Progenitor cell of endocrine pancreas (in vitro differentiated cells): ENCODE measurements around the gene MKRN1. TPM values are rescaled to one million over a fixed set of nuclear protein-coding genes. Genes with fewer than 3 reads are reported as not detected.
A peak's percentile ranks its signal among the peaks of the same experiment; 100 is the strongest.

Experiments
- DNase-seq: peaks from one replicate; pipeline ENCODE4 v3.0.0; 2021; ENCODE audit warnings: low spot score; ENCODE audit not compliant: unreplicated experiment
- H3K27ac Mint-ChIP-seq: 2 replicates; pipeline ENCODE4 v1.8.0; 2021; ENCODE audit warnings: mild to moderate bottlenecking, moderate library complexity, mixed read lengths
- H3K27me3 Mint-ChIP-seq: 2 replicates; pipeline ENCODE4 v1.8.0; 2021; ENCODE audit warnings: mixed read lengths
- H3K36me3 Mint-ChIP-seq: 2 replicates; pipeline ENCODE4 v1.8.0; 2022; ENCODE audit warnings: mixed read lengths; ENCODE audit not compliant: insufficient read depth
- H3K4me1 Mint-ChIP-seq: 2 replicates; pipeline ENCODE4 v1.8.0; 2021; ENCODE audit warnings: low read depth, mixed read lengths
- H3K4me3 Mint-ChIP-seq: 2 replicates; pipeline ENCODE4 v1.8.0; 2021; ENCODE audit warnings: low read depth, mild to moderate bottlenecking, moderate library complexity, mixed read lengths
- H3K9me3 Mint-ChIP-seq: 2 replicates; pipeline ENCODE4 v1.8.0; 2021; ENCODE audit warnings: low read depth, mixed read lengths
- total RNA-seq: library from RNA; stranded (reverse); gene quantifications from 2 replicates; pipeline ENCODE4 v1.2.1, GENCODE V29; 2021
- TF ChIP-seq, protein P1 (sequence below): fragments of 200-600 bp; sonication (generic); IDR thresholded peaks from one replicate; pipeline ENCODE4 v1.5.0; 2021; ENCODE audit warnings: antibody characterized with exemption, mild to moderate bottlenecking; ENCODE audit not compliant: unreplicated experiment

Gene MKRN1
- total RNA-seq, 1 donor from 2014 or later: 99.4 TPM

DNA sequence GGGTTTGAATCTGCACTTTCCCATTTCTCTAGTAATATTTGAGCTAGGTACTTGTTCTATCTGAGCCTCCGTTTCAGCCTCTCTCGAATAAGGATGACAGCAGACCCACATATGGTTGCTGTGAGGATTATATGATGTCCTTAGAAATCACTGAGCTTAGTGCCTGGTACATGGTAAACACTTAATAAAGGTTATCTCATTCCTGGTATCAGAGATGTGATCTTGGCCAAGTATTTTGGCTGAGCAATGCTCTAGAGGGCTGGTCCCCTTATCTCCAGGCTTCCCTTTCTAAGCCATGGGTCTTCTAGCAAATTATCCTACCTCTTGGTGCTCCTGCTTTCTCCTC lies 407 bp upstream of the MKRN1 start:
- no peak for DNase-seq
- peaks cover 21% of the 10 kb centered on the region for H3K4me1 Mint-ChIP-seq
- TF ChIP-seq, protein P1, sequence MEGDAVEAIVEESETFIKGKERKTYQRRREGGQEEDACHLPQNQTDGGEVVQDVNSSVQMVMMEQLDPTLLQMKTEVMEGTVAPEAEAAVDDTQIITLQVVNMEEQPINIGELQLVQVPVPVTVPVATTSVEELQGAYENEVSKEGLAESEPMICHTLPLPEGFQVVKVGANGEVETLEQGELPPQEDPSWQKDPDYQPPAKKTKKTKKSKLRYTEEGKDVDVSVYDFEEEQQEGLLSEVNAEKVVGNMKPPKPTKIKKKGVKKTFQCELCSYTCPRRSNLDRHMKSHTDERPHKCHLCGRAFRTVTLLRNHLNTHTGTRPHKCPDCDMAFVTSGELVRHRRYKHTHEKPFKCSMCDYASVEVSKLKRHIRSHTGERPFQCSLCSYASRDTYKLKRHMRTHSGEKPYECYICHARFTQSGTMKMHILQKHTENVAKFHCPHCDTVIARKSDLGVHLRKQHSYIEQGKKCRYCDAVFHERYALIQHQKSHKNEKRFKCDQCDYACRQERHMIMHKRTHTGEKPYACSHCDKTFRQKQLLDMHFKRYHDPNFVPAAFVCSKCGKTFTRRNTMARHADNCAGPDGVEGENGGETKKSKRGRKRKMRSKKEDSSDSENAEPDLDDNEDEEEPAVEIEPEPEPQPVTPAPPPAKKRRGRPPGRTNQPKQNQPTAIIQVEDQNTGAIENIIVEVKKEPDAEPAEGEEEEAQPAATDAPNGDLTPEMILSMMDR: no peak
- no peaks in the 10 kb centered on the region for H3K27me3 Mint-ChIP-seq
- H3K4me3 Mint-ChIP-seq: peak overlapping the region; percentile 97
- no peaks in the 10 kb centered on the region for H3K9me3 Mint-ChIP-seq
- no peaks in the 10 kb centered on the region for H3K36me3 Mint-ChIP-seq
- H3K27ac Mint-ChIP-seq: peak overlapping the region; percentile 100

DNA sequence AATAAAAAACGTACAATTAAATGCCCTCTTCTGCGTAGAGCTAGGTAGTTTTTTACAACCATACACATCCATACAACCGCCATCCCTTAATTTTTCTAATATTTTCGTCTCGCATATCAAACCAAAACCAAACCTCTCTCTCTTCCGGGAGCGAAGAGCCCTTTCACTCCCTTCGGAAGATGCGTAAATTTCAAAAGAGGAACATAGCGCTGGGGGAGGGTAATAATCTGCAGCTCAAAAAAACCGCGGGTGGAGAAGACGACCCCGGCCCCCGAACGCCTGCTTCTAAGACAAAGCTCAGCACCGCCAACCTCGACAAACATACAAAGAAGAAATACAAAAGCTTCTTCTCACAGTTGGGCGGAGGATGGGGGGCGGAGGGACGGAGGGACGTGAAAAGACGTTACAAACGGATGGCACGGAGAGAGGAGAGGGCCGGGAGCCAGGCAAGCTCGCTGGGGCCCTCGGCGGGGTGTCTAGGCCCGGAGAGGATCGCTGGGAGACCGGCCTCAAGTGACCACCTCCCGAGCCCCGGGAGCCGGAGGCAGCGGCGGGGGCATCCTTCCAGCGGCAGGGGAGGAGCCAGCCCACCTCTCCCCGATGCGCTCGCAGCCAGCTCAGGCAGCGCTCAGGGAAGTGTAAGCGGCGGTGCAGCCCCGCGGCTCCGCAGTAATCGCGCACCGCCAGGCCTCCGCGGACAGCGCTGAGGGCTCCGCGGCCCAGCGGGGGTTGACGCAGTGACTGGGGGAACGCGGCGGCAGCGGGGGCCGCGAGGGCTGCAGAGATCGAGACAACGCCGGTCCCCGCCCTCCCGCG lies 851 bp downstream of the MKRN1 start:
- Mint-ChIP-seq H3K27ac (peak overlapping the region; percentile 97), H3K9me3 (no peaks in the 10 kb centered on the region), H3K4me1 (peaks cover 21% of the 10 kb centered on the region), H3K27me3 (no peaks in the 10 kb centered on the region), H3K36me3 (no peaks in the 10 kb centered on the region), H3K4me3 (peak overlapping the region; percentile 95)
- DNase-seq: peak; percentile 44
- TF ChIP-seq, protein P1: no peak

DNA sequence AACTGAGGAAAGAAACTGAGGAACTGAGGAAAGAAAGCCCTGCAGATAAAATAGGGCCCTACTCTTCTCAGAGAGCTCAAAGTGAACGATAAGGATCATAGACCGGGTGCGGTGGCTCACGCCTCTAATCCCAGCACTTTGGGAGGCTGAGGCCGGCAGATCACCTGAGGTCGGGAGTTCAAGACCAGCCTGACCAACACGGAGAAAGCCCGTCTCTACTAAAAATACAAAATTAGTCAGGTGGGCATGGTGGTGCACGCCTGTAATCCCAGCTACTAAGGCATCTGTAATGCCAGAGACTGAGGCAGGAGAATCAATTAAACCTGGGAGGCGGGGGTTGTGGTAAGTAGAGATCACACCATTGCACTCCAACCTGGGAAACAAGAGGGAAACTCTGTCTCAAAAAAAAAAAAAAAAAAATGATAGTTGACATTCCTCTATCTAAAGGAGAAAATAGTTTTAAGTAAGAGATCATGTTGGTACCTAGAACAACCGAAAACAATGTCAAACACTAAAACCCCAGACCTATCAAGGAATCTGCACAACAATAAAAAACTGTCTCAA lies 2.5 kb downstream of the MKRN1 start:
- Mint-ChIP-seq H3K4me3 (peak overlapping the region; percentile 95), H3K36me3 (peaks cover under 1% of the 10 kb centered on the region), H3K27me3 (no peaks in the 10 kb centered on the region), H3K4me1 (peaks cover 19% of the 10 kb centered on the region), H3K9me3 (no peaks in the 10 kb centered on the region), H3K27ac (no peak overlapping the region)
- DNase-seq: no peak
- TF ChIP-seq, protein P1: no peak

DNA sequence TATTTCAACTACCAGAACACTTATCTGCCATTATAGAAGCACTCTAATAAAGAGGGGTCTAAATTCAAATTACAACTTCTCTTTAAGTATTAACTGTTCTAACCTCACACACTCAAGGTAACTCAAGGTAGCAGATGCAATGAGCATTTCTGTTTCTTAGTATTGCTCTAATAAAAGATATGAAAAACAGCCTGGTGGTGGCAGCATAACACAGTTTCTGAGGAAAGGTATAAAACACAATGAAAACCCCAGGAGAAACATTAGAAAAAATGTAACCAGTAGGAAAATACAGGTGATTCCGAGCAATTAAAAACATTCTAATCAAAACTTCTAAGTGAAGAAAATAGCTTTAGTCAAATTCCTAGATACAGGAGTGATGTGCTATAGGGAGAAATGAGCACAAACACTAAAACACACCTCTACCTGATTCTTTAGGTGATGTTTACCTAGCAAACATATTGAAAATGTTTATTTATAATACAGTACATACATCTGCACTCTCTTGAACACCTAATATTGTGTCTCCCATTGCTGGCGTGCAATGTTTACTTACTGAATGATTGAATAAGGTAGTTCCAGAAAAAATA lies 3.5 kb downstream of the MKRN1 start:
- H3K27me3 Mint-ChIP-seq: no peaks in the 10 kb centered on the region
- DNase-seq: no peak
- peaks cover 2% of the 10 kb centered on the region for H3K36me3 Mint-ChIP-seq
- H3K27ac Mint-ChIP-seq: peak overlapping the region; percentile 26
- no peaks in the 10 kb centered on the region for H3K9me3 Mint-ChIP-seq
- H3K4me3 Mint-ChIP-seq: peak overlapping the region; percentile 45
- TF ChIP-seq, protein P1: peak; percentile 65
- H3K4me1 Mint-ChIP-seq: peaks cover 19% of the 10 kb centered on the region

DNA sequence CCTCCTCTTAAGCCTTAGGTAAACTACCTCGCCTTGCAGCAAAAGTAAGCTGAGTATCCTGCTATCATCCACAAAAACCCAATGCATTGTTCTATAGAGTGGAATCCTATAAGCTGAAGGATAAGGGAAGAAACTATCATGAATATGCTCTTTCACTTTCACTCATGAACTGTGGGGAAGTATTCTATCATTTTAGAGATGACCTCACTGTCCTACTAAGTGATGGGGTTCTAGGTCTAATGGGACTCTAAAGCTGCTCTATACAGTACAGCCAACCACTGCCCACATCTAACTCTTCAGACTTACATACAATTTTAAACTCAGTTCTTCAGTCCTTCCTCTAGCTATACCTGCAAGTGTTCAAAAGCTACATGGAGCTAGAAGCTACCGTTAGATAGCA lies 16.2 kb downstream of the MKRN1 start:
- Mint-ChIP-seq H3K4me1 (peaks cover 1% of the 10 kb centered on the region), H3K27ac (no peak overlapping the region), H3K27me3 (no peaks in the 10 kb centered on the region), H3K4me3 (no peak overlapping the region), H3K9me3 (no peaks in the 10 kb centered on the region), H3K36me3 (peaks cover 31% of the 10 kb centered on the region)
- TF ChIP-seq, protein P1: no peak
- no peak for DNase-seq
